SK-N-SH treated with all-trans-retinoic acid at 6 μM for 48 hours (cell line): ENCODE data around the gene SHE.

Experiments
- ATAC-seq: fragments of 200-7000 bp; cut with Tn5 transposase; 3 replicates; pipeline ENCODE4 v1.9.1; 2020; ENCODE audit warnings: mild to moderate bottlenecking, moderate library complexity
- ARNTL ChIP-seq: fragments of 450-650 bp; formaldehyde crosslinking; IDR thresholded peaks from 2 replicates; pipeline ENCODE4 v1.5.0; 2020; ENCODE audit warnings: low read depth, mild to moderate bottlenecking, moderate library complexity, borderline replicate concordance
- BACH2 ChIP-seq: fragments of 250-450 bp; sonication (Bioruptor Pico); IDR thresholded peaks from 2 replicates; pipeline ENCODE4 v1.9.0; 2021; ENCODE audit warnings: mild to moderate bottlenecking, borderline replicate concordance
- CREB5 ChIP-seq: fragments of 250-450 bp; sonication (Bioruptor Pico); IDR thresholded peaks from 2 replicates; pipeline ENCODE4 v1.5.1; 2020; ENCODE audit warnings: low read depth, mild to moderate bottlenecking, moderate library complexity
- CSDC2 ChIP-seq: fragments of 250-450 bp; sonication (Bioruptor Pico); IDR thresholded peaks from 2 replicates; pipeline ENCODE4 v1.5.0; 2020; ENCODE audit warnings: mild to moderate bottlenecking, moderate library complexity
- CSRNP3 ChIP-seq: fragments of 250-450 bp; sonication (Bioruptor Pico); IDR thresholded peaks from 2 replicates; pipeline ENCODE4 v1.5.1; 2021; ENCODE audit warnings: mild to moderate bottlenecking, moderate library complexity
- ESRRG ChIP-seq: fragments of 250-450 bp; sonication (Bioruptor Pico); IDR thresholded peaks from 2 replicates; pipeline ENCODE4 v1.6.1; 2021; ENCODE audit warnings: mild to moderate bottlenecking
- GLIS3 ChIP-seq: fragments of 250-450 bp; sonication (Bioruptor Pico); IDR thresholded peaks from 2 replicates; pipeline ENCODE4 v1.5.0; 2020; ENCODE audit warnings: mild to moderate bottlenecking, moderate library complexity
- ISL1 ChIP-seq: fragments of 250-450 bp; sonication (Bioruptor Pico); IDR thresholded peaks from 2 replicates; pipeline ENCODE4 v2.1.2; 2022; ENCODE audit warnings: mild to moderate bottlenecking, moderate library complexity
- OSR1 ChIP-seq: fragments of 250-450 bp; sonication (Bioruptor Pico); IDR thresholded peaks from 2 replicates; pipeline ENCODE4 v1.8.0; 2022; ENCODE audit warnings: moderate library complexity, mild to moderate bottlenecking, inconsistent platforms
- PATZ1 ChIP-seq: fragments of 250-450 bp; sonication (Bioruptor Pico); IDR thresholded peaks from 2 replicates; pipeline ENCODE4 v1.8.0; 2020; ENCODE audit warnings: mild to moderate bottlenecking, moderate library complexity, borderline replicate concordance
- POU6F1 ChIP-seq: fragments of 250-450 bp; sonication (Bioruptor Pico); IDR thresholded peaks from 2 replicates; pipeline ENCODE4 v1.8.0; 2021; ENCODE audit warnings: low read depth, mild to moderate bottlenecking, moderate library complexity, borderline replicate concordance
- PPARA ChIP-seq: fragments of 250-450 bp; sonication (Bioruptor Pico); IDR thresholded peaks from 2 replicates; pipeline ENCODE4 v1.5.0; 2020; ENCODE audit warnings: mild to moderate bottlenecking, borderline replicate concordance
- RARB ChIP-seq: fragments of 250-450 bp; sonication (Bioruptor Pico); IDR thresholded peaks from 2 replicates; pipeline ENCODE4 v1.8.0; 2021; ENCODE audit warnings: mild to moderate bottlenecking, moderate library complexity
- SNAI2 ChIP-seq: fragments of 250-450 bp; sonication (Bioruptor Pico); IDR thresholded peaks from 2 replicates; pipeline ENCODE4 v1.5.0; 2020; ENCODE audit warnings: mild to moderate bottlenecking, moderate library complexity
- TOX ChIP-seq: fragments of 250-450 bp; sonication (Bioruptor Pico); IDR thresholded peaks from 2 replicates; pipeline ENCODE4 v1.8.0; 2021; ENCODE audit warnings: mild to moderate bottlenecking, moderate library complexity, borderline replicate concordance
- TSHZ2 ChIP-seq: fragments of 250-450 bp; sonication (Bioruptor Pico); IDR thresholded peaks from 2 replicates; pipeline ENCODE4 v1.5.0; 2020; ENCODE audit warnings: mild to moderate bottlenecking, moderate library complexity
- ZC3H10 ChIP-seq: fragments of 250-450 bp; sonication (Bioruptor Pico); IDR thresholded peaks from 2 replicates; pipeline ENCODE4 v1.5.1; 2021; ENCODE audit warnings: mild to moderate bottlenecking, moderate library complexity
- ZFP3 ChIP-seq: fragments of 250-450 bp; sonication (Bioruptor Pico); IDR thresholded peaks from 2 replicates; pipeline ENCODE4 v1.5.0; 2020; ENCODE audit warnings: mild to moderate bottlenecking, moderate library complexity
- ZNF565 ChIP-seq: fragments of 450-650 bp; formaldehyde crosslinking; conservative IDR thresholded peaks from 2 replicates; pipeline ENCODE4 v1.5.0; 2020; ENCODE audit warnings: low read depth, mild to moderate bottlenecking, moderate library complexity
- ZNF70 ChIP-seq: fragments of 450-650 bp; formaldehyde crosslinking; IDR thresholded peaks from 2 replicates; pipeline ENCODE4 v1.5.0; 2020; ENCODE audit warnings: mild to moderate bottlenecking, moderate library complexity
- ZNF8 ChIP-seq: fragments of 450-650 bp; formaldehyde crosslinking; IDR thresholded peaks from 2 replicates; pipeline ENCODE4 v1.5.0; 2020; ENCODE audit warnings: mild to moderate bottlenecking, moderate library complexity

SHE gene

GRCh38 chr1:154476791-154477190 is 25.4 kb downstream of the SHE start:
- no peak for ATAC-seq

GRCh38 chr1:154474802-154475201 is 27.4 kb downstream of the SHE start:
- ATAC-seq = peak; percentile 34
- TF ChIP-seq ZNF565 (no peak), ZC3H10 (CRISPR knock-in tag) (no peak), OSR1 (no peak), PATZ1 (CRISPR knock-in tag) (no peak), GLIS3 (CRISPR knock-in tag) (no peak), TOX (CRISPR knock-in tag) (no peak), TSHZ2 (CRISPR knock-in tag) (no peak), CREB5 (no peak)

More at GRCh38 chr1:154476791-154477190, 25.4 kb downstream of the SHE start:
- TF ChIP-seq ESRRG = no peak
- no peak for TF ChIP-seq ZNF8
- TF ChIP-seq CREB5 = no peak
- no peak for TF ChIP-seq CSRNP3 (CRISPR knock-in tag)
- TF ChIP-seq TOX (CRISPR knock-in tag) = no peak
- TF ChIP-seq RARB (CRISPR knock-in tag) = no peak
- no peak for TF ChIP-seq ZC3H10 (CRISPR knock-in tag)
- no peak for TF ChIP-seq BACH2 (CRISPR knock-in tag)
- no peak for TF ChIP-seq POU6F1 (CRISPR knock-in tag)
- TF ChIP-seq TSHZ2 (CRISPR knock-in tag) = no peak
- no peak for TF ChIP-seq ZNF70 (CRISPR knock-in tag)
- TF ChIP-seq SNAI2 (CRISPR knock-in tag) = no peak
- no peak for TF ChIP-seq CSDC2 (CRISPR knock-in tag)
- no peak for TF ChIP-seq OSR1
- TF ChIP-seq ARNTL = no peak
- no peak for TF ChIP-seq ZFP3
- TF ChIP-seq GLIS3 (CRISPR knock-in tag) = no peak
- TF ChIP-seq ISL1 (CRISPR knock-in tag) = no peak
- no peak for TF ChIP-seq PPARA
